Measurements from ENCODE around the gene MSH4.

- no peak for TF ChIP-seq CTCF (IDR thresholded peaks at IDR 0.05)
- no peak for TF ChIP-seq POLR2A (IDR thresholded peaks at IDR 0.05)
- TF ChIP-seq POLR2AphosphoS5 (IDR thresholded peaks at IDR 0.05; ENCODE audit: insufficient read depth in 1 of 2, low read depth in 1 of 2): no peak
These were observed 153.5 kb downstream of the MSH4 start for GRCh38 chr1:75950176-75950575.
